SK-N-MC (cell line): ENCODE measurements around the gene DIPK1C.

ENCODE experiments used
- EZH2 ChIP-seq: fragments of 200-600 bp; sonication (generic); IDR thresholded peaks from one replicate; pipeline ENCODE4 v1.6.1; 2017; ENCODE audit warnings: antibody characterized with exemption
- FOXP2 ChIP-seq: optimal IDR thresholded peaks from 2 replicates; pipeline ENCODE3; 2011; ENCODE audit warnings: mild to moderate bottlenecking, moderate library complexity; ENCODE audit not compliant: insufficient read depth; ENCODE audit errors: extremely low read length, control extremely low read depth
- POLR2AphosphoS5 ChIP-seq: IDR thresholded peaks from 2 replicates; pipeline ENCODE4 v1.6.1; 2012; ENCODE audit warnings: mild to moderate bottlenecking, low read depth, low read length, borderline replicate concordance

- no peak for TF ChIP-seq POLR2AphosphoS5
- TF ChIP-seq EZH2: no peak
- TF ChIP-seq FOXP2: no peak
Measured at GRCh38 chr18:74488864-74489263, 31.8 kb upstream of the DIPK1C start.
